Glomerular visceral epithelial cell (primary cell): ENCODE results near the gene FGFBP2.
"Not testable (repeated sequence)": the region's sequence is repeated elsewhere in the genome, so short reads cannot be mapped to it uniquely, and the experiment has no call there.

Experiments
- DNase-seq: peaks from one replicate; pipeline ENCODE4 v3.0.0-alpha.2; 2016; ENCODE audit errors: extremely low spot score

FGFBP2 gene

DNA sequence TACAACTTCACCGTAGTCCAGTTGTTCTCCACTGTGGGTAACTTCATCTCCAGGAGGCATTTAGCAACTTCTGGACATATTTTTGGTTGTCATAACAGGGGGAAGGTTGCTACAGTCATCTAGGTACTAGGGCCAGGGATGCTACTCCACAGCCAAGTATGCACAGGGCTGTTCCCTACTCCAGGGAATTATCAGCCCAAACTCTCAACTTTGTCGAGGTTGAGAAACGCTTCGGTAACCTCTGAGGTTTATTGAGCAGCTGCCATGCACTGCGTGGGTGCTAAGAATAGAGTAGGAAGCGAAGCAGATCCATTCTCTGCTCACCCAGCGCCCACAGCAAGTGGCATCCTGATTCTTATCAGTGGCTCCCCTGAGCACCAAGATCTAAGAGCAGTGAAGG, 32.7 kb downstream of the FGFBP2 start:
- no peak for DNase-seq

DNA sequence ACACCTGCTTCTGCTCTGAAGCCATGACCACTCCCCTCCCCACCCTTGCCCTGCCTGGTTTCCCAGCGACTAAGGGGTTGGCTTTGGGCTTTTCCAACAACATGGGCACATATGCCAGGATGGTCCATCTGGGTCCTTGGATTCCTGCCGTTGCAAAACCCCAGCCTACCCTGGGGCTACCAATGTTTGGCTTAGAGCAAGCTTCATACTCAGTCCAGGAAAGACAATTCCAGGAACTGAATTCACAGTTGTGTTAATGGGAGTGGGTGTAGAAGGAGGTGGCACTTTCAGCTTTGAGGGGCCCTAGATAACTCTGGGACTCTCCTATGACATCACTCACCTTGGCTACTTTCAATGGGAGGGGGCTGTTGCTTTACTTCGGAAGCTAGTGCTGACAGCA, 33.4 kb downstream of the FGFBP2 start:
- no peak for DNase-seq

GRCh38 chr4:15928883-15929282, 34.1 kb downstream of the FGFBP2 start:
- no peak for DNase-seq

DNA sequence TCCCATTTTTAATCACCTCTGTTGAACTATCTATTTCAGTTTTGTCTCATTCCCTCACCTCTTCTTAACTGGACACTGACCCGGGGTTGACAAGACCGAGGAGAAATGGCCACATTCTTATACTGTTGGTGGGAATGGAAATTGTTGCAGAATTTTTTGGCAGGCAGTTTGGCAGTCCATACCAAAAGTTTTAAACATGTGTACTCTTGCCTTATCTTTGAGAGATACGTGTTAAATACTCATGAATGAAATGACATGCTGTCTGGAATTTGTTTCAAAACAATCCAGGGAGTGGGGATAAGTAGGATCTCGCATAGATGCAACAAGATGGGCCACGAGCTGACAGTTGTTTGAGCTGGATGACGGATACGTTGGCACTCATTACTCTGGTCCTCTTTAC, 36.5 kb downstream of the FGFBP2 start:
- DNase-seq, result no peak

GRCh38 chr4:15925830-15926229, 37.1 kb downstream of the FGFBP2 start:
- no peak for DNase-seq

GRCh38 chr4:15921592-15921932, 41.4 kb downstream of the FGFBP2 start:
- no peak for DNase-seq

- DNase-seq, result peak; percentile 96
These were observed 42.0 kb downstream of the FGFBP2 start for GRCh38 chr4:15920723-15921591.

- no peak for DNase-seq
These were observed 44.4 kb downstream of the FGFBP2 start for GRCh38 chr4:15918484-15919129.

GRCh38 chr4:15917297-15917696, 45.7 kb downstream of the FGFBP2 start:
- DNase-seq, result no peak

- DNase-seq, result not testable (repeated sequence)
These were observed 46.6 kb downstream of the FGFBP2 start for GRCh38 chr4:15916358-15916757.

GRCh38 chr4:15914736-15915135, 48.2 kb downstream of the FGFBP2 start:
- peak; percentile 35 for DNase-seq

DNA sequence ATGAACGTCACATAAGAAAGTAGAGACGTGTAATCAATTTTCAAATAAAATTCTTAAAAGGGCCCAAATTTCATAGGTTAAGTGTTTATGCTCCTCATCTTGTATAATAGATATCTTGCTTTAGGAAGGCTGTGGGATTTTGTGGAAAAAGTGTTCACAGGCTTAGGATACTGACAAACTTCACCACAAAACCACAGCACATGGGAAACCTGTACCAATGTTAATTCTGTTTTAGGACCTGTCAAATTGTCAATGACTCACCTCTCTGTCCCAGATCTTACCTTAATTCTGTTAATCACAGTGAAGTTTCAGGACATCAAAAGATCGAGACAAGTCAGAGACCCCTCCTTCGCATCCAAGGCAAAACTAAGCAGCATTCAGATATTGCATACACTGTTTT, 48.7 kb downstream of the FGFBP2 start:
- DNase-seq, result peak; percentile 57

DNA sequence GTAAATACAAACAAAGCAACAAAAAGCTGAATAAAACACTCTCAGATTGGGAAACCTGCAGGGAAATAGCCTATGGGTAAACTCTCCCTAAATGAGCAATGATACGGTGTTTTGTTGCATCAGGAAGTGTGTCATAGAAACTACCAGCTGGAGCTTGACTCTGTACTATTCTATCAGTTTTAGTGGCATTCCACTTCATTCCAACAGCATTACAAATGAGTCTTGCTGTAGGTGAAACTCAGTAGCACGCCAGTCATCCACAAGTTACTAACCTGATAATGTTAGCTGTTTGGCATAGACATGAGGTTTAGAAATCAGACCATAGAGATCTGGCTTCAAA, 49.4 kb downstream of the FGFBP2 start:
- DNase-seq, result peak; percentile 92

- peak; percentile 88 for DNase-seq
These were observed 49.9 kb downstream of the FGFBP2 start for GRCh38 chr4:15912961-15913630.

DNA sequence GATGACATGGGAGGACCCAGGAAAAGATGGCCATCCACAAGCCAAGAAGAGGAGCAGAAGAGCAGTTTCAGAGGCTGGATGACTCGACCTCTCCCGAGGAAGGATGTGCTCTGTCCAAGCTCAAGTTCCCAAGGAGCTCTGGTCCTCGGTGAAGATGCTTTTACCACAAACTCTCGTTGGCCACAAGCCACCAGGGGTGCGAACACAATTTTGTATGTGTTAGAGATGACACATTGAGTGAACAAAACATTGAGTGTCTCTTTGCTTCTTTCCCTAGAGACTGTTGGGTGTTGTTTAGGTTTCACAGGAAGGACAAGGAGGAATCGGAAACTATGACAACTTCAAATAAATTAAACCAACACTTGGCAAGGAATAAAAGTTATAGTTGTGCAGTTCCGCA, 50.7 kb downstream of the FGFBP2 start:
- peak; percentile 62 for DNase-seq
